Measurements from ENCODE around the gene ZSCAN25.

DNA sequence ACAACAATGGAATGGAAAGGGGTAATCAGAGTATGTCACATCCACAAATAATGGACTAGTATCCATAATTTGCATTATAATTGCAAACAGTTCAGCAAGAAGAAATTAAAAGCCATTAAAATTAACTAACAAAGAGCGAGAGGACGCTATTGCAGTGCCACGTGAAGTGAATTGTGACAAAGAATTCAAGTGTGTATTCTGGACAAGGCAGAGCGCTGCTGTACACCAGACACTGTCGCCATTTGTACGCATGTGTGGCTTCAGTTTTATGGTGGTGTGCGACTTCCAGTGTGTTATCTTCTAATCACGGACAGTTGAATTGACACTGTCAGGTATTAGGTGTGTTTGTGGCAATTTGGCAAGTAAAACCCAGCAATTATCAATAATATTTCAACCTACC lies 51.8 kb downstream of the ZSCAN25 start:
- TF ChIP-seq, protein P1, sequence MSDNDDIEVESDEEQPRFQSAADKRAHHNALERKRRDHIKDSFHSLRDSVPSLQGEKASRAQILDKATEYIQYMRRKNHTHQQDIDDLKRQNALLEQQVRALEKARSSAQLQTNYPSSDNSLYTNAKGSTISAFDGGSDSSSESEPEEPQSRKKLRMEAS (IDR thresholded peaks at IDR 0.05; ENCODE audit: low read depth, low read length) = no peak
- TF ChIP-seq MYC (IDR thresholded peaks at IDR 0.05; ENCODE audit: low read depth, low read length) = no peak
- TF ChIP-seq, protein P2, sequence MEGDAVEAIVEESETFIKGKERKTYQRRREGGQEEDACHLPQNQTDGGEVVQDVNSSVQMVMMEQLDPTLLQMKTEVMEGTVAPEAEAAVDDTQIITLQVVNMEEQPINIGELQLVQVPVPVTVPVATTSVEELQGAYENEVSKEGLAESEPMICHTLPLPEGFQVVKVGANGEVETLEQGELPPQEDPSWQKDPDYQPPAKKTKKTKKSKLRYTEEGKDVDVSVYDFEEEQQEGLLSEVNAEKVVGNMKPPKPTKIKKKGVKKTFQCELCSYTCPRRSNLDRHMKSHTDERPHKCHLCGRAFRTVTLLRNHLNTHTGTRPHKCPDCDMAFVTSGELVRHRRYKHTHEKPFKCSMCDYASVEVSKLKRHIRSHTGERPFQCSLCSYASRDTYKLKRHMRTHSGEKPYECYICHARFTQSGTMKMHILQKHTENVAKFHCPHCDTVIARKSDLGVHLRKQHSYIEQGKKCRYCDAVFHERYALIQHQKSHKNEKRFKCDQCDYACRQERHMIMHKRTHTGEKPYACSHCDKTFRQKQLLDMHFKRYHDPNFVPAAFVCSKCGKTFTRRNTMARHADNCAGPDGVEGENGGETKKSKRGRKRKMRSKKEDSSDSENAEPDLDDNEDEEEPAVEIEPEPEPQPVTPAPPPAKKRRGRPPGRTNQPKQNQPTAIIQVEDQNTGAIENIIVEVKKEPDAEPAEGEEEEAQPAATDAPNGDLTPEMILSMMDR (IDR thresholded peaks at IDR 0.05; ENCODE audit: low read depth, low read length) = no peak
- TF ChIP-seq POLR2A (IDR thresholded peaks at IDR 0.05; ENCODE audit: extremely low read depth, insufficient read length) = no peak

Data from NB4 (cell line).